CD4-positive, alpha-beta T cell treated with Interleukin-15 for 4 hours (primary cell): ENCODE data around the gene ADAMTS2.

Source experiments
- DNase-seq: peaks from one replicate; pipeline ENCODE4 v3.0.0-alpha.2; 2020; ENCODE audit warnings: low spot score

Gene ADAMTS2

GRCh38 chr5:179311091-179311470, 34.2 kb downstream of the ADAMTS2 start:
- DNase-seq, result no peak

GRCh38 chr5:179310439-179311090, 34.7 kb downstream of the ADAMTS2 start:
- DNase-seq, result no peak

- DNase-seq, result no peak
Measured at GRCh38 chr5:179309751-179310320, 35.4 kb downstream of the ADAMTS2 start.

GRCh38 chr5:179309383-179309670, 35.9 kb downstream of the ADAMTS2 start:
- DNase-seq, result no peak

GRCh38 chr5:179308563-179309382, 36.5 kb downstream of the ADAMTS2 start:
- no peak for DNase-seq

GRCh38 chr5:179307931-179308471, 37.3 kb downstream of the ADAMTS2 start:
- no peak for DNase-seq

GRCh38 chr5:179307013-179307800, 38.1 kb downstream of the ADAMTS2 start:
- DNase-seq, result no peak

GRCh38 chr5:179306191-179307012, 38.9 kb downstream of the ADAMTS2 start:
- no peak for DNase-seq

GRCh38 chr5:179304871-179305270, 40.4 kb downstream of the ADAMTS2 start:
- no peak for DNase-seq

GRCh38 chr5:179304466-179304865, 40.8 kb downstream of the ADAMTS2 start:
- DNase-seq, result no peak

GRCh38 chr5:179303451-179304200, 41.6 kb downstream of the ADAMTS2 start:
- no peak for DNase-seq

GRCh38 chr5:179302499-179303185, 42.6 kb downstream of the ADAMTS2 start:
- no peak for DNase-seq

- DNase-seq, result no peak
Measured at GRCh38 chr5:179301796-179302195, 43.5 kb downstream of the ADAMTS2 start.

GRCh38 chr5:179301376-179301775, 43.9 kb downstream of the ADAMTS2 start:
- no peak for DNase-seq

- no peak for DNase-seq
Measured at GRCh38 chr5:179300581-179301180, 44.6 kb downstream of the ADAMTS2 start.

- no peak for DNase-seq
Measured at GRCh38 chr5:179298181-179298993, 46.9 kb downstream of the ADAMTS2 start.

- no peak for DNase-seq
Measured at GRCh38 chr5:179297486-179298180, 47.6 kb downstream of the ADAMTS2 start.

GRCh38 chr5:179297026-179297425, 48.2 kb downstream of the ADAMTS2 start:
- DNase-seq, result no peak
